Upper lobe of left lung (tissue), 4 donors: ENCODE results near the gene CNOT4.

Experiments used
- POLR2A ChIP-seq, 4 donors: fragments of 450-650 bp; IDR thresholded peaks; one replicate each; pipeline ENCODE4 v1.5.1; 2016 to 2017; ENCODE audit warnings: antibody characterized with exemption in 4 of 4, mild to moderate bottlenecking in 2 of 4
- TF ChIP-seq, protein P1 (sequence below), 6 experiments: fragments of 450-650 bp in 4 of 6; fragments of 200-600 bp in 2 of 6; sonication (generic) in 2 of 6; IDR thresholded peaks; one replicate each; pipeline ENCODE4 v1.5.1; 2016 to 2019; ENCODE audit warnings: antibody characterized with exemption in 6 of 6

DNA sequence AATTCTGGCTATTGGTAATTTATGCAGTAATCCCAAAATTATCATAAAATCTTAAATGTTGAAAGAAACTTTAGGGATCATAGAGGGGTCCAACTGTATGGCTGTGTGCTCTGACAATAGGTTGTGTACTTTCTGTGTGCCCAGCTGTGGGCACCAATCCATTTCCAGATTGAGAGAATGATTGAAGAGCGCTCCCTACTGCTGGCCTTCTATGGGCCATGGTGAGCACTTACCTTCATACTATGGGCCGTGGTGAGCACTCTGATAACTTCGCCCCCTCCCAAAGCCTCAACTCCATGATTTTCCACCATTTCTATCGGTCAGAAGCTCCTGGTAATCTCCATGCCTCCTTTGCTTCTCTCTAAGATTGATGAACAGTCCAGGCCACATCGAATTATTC, 157.6 kb downstream of the CNOT4 start:
- TF ChIP-seq, protein P1, sequence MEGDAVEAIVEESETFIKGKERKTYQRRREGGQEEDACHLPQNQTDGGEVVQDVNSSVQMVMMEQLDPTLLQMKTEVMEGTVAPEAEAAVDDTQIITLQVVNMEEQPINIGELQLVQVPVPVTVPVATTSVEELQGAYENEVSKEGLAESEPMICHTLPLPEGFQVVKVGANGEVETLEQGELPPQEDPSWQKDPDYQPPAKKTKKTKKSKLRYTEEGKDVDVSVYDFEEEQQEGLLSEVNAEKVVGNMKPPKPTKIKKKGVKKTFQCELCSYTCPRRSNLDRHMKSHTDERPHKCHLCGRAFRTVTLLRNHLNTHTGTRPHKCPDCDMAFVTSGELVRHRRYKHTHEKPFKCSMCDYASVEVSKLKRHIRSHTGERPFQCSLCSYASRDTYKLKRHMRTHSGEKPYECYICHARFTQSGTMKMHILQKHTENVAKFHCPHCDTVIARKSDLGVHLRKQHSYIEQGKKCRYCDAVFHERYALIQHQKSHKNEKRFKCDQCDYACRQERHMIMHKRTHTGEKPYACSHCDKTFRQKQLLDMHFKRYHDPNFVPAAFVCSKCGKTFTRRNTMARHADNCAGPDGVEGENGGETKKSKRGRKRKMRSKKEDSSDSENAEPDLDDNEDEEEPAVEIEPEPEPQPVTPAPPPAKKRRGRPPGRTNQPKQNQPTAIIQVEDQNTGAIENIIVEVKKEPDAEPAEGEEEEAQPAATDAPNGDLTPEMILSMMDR (IDR thresholded peaks at IDR 0.05) = no peak
- no peak for TF ChIP-seq POLR2A (IDR thresholded peaks at IDR 0.05)
